Lower leg skin (tissue), 4 donors: ENCODE measurements around the gene TRIM17. TPM values are rescaled to one million over a fixed set of nuclear protein-coding genes. Genes with fewer than 3 reads are reported as not detected.
A peak's percentile ranks its signal among the peaks of the same experiment; 100 is the strongest.

Experiments used
- DNase-seq, 2 donors: peaks; one replicate each; pipeline ENCODE4 v3.0.0-alpha.2; 2019; ENCODE audit warnings: low spot score in 2 of 2
- H3K4me3 ChIP-seq: fragments of 200-600 bp; sonication (generic); 2 replicates; pipeline ENCODE4 v1.5.1; 2017; ENCODE audit warnings: mild to moderate bottlenecking, low read depth; ENCODE audit not compliant: poor library complexity, severe bottlenecking
- POLR2A ChIP-seq, 2 donors: fragments of 450-650 bp; IDR thresholded peaks; one replicate each; pipeline ENCODE4 v1.6.1; 2016 to 2017; ENCODE audit warnings: antibody characterized with exemption in 2 of 2, mild to moderate bottlenecking in 1 of 2, moderate library complexity in 1 of 2
- WGBS, 2 donors: methylation state at CpG; one replicate each; pipeline ENCODE4 v1.1.5; 2018; 5-methylcytosine and 5-hydroxymethylcytosine counted together
- intact Hi-C: fragments of 100-400 bp; cut with DNase I; formaldehyde crosslinking; loops from one replicate; pipeline ENCODE4 v1.15.0; 2023; ENCODE audit warnings: low total_unique reads
- total RNA-seq, 4 donors: library from RNA; depleted of rRNA; stranded (reverse); fragments of >200 nt; gene quantifications; one replicate each; pipeline ENCODE4 v1.1.0, GENCODE V29; 2016
- TF ChIP-seq, protein P1 (sequence below), 3 donors: fragments of 450-650 bp; IDR thresholded peaks; one replicate each; pipeline ENCODE4 v1.5.1; 2016; ENCODE audit warnings: antibody characterized with exemption in 3 of 3, mild to moderate bottlenecking in 3 of 3, moderate library complexity in 2 of 3

Gene TRIM17
- total RNA-seq, 4 donors from 2014 or later, result 0.97 to 4.2 (median 1.8) TPM

DNA sequence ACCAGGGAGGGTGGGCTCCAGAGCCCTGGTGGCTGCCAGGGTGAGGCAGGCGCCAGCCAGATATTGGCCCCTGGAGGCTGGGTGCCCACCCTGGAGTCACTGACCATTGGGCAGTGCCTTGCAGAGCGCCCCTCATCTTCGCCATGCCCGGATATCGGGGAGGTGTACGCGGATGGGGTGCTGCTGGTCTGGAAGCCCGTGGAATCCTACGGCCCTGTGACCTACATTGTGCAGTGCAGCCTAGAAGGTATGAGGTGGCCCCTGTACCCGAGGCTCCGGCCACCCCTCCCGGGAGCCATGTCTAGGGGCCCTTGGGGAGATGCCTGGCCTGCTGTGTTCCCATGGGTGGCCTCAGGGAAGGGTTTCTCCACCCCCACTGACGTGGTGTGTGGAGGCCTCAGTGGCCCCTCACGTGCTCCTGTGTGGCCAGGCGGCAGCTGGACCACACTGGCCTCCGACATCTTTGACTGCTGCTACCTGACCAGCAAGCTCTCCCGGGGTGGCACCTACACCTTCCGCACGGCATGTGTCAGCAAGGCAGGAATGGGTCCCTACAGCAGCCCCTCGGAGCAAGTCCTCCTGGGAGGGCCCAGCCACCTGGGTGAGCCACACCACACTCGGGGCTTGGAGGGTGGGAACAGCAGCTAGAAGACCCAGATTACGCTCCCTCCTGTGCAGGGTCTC, 40.9 kb downstream of the TRIM17 start:
- no peak overlapping the region for H3K4me3 ChIP-seq
- 93 to 97% methylated on average over 5 to 21 of the region's 22 CpGs for WGBS, 2 donors
- TF ChIP-seq, protein P1, sequence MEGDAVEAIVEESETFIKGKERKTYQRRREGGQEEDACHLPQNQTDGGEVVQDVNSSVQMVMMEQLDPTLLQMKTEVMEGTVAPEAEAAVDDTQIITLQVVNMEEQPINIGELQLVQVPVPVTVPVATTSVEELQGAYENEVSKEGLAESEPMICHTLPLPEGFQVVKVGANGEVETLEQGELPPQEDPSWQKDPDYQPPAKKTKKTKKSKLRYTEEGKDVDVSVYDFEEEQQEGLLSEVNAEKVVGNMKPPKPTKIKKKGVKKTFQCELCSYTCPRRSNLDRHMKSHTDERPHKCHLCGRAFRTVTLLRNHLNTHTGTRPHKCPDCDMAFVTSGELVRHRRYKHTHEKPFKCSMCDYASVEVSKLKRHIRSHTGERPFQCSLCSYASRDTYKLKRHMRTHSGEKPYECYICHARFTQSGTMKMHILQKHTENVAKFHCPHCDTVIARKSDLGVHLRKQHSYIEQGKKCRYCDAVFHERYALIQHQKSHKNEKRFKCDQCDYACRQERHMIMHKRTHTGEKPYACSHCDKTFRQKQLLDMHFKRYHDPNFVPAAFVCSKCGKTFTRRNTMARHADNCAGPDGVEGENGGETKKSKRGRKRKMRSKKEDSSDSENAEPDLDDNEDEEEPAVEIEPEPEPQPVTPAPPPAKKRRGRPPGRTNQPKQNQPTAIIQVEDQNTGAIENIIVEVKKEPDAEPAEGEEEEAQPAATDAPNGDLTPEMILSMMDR (IDR thresholded peaks at IDR 0.05), result no peak
- TF ChIP-seq POLR2A (IDR thresholded peaks at IDR 0.05), result no peak
- peak in 1 of 2 donors; percentile 83 for DNase-seq
- intact Hi-C loops, result no loop called here

DNA sequence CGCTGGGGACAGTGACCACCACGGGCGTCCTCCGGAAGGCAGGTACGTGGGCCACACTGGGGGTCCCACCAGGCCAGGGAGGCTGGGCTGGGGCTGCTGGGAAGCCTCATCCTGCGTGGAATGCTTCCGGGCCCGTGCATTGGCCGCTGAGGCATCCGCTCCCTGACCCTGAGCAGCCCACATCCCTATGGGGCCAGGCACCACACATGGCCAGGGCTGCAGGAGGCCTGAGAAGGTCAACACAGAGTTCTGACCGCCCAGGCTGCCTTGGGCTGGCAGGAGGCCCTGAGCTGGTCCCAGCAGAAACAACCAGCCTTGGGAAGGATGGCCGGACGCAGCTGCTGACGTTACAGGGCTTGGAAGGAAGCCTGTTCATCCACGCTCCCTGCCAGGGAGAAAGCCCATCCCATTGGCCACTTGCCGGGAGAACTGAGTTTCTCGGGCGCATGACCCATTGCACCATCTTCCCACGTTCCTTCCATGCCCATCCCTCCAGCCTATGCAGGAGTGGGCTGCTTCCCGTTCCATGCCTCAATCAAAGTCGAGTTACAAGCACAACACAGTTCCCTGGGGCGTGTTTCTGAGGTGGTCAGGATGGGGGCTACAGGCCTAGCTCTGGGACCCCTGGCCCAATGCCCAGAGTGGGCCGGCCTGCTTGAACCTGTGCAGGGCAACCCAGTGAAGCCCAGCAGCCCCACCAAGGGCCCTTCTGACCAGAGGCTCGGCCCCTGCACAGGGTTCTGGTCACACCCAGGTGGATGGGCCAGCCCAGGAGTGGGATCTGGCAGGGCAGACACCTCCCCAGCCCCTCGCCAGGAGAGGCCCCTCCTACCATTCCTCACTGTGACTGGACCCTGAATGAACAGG, 41.7 kb downstream of the TRIM17 start:
- no peak for TF ChIP-seq POLR2A (IDR thresholded peaks at IDR 0.05)
- TF ChIP-seq, protein P1 (IDR thresholded peaks at IDR 0.05), result no peak
- peak; percentile 71 to 95 for DNase-seq
- intact Hi-C loops, result no loop called here
- WGBS, 2 donors, result 62% methylated on average over 14 to 25 of the region's 25 CpGs
- no peak overlapping the region for H3K4me3 ChIP-seq

DNA sequence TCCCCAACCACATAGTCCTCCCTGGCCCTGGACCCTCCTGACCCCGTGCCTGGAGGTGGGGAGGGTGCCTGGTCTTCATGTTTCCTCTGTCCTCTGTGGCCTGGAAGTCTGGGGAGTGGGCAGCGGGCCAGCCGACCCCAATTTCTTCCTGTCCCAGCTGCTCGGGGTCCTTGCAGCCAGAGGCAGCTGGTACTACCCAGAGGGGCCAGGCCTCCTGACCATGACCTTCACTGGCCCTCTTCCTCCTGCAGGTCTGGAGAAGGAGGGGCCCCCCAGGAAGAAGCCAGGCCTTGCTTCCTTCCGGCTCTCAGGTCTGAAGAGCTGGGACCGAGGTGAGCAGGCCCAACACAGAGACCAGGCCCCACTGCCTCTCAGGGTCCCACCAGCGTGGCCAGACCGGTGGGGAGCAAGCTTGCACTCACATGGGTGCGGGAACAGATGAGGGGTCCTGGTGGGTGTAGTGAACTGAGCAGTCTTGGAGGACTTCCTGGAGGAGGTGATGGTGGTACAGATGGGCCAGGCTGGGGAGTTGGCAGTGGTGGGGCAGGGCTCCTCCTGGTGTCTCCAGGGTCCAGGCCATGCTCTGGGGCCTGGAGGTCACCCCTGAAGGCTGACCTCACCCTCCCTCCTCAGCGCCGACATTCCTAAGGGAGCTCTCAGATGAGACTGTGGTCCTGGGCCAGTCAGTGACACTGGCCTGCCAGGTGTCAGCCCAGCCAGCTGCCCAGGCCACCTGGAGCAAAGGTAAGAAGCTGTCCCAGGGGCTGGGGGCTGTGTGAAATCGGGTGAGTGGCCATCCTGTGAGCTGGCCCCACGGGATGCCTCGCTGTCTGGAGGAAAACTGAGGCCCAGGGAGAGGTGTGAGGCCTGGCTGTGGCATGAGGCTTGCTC, 42.7 kb downstream of the TRIM17 start:
- WGBS, 2 donors, result 86 to 90% methylated on average over 14 of the region's 14 CpGs
- DNase-seq, result peak in 1 of 2 donors; percentile 81
- no peak overlapping the region for H3K4me3 ChIP-seq
- intact Hi-C loops, result no loop called here
- no peak for TF ChIP-seq POLR2A (IDR thresholded peaks at IDR 0.05)
- TF ChIP-seq, protein P1 (IDR thresholded peaks at IDR 0.05), result no peak

DNA sequence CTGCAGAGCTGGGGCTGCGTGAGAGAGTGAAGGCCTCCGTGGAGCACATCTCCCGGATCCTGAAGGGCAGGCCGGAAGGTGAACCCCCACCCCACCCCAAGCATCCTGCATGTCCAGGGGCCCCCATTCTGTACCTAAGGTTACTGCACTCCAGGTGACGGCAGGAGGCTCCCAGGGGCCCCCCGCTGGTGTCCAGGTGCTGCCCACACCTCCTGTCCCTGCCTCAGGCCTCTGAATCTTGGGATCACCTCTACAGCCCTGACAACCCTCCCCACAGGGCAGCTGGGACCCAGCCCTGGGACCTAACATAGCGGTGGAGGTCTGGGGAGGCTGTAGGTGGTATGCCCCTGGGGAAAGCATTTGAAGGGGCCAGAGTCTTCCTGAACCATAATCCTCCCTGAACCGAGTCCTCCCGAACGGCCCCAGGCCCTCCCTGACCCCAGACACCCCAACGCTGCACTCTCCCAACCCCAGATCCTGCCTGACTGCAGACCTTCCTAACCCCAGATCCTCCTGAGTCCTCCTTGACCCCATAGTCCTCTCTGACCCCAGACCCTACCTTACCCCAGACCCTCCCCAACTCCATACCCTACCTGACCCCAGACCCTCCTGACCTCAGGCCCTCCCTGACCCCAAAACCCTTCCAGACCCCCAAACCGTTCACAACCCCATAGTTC, 43.5 kb downstream of the TRIM17 start:
- 72 to 73% methylated on average over 12 of the region's 12 CpGs for WGBS, 2 donors
- DNase-seq, result peak in 1 of 2 donors; percentile 72
- intact Hi-C loops, result no loop called here
- no peak for TF ChIP-seq POLR2A (IDR thresholded peaks at IDR 0.05)
- TF ChIP-seq, protein P1 (IDR thresholded peaks at IDR 0.05), result no peak
- no peak overlapping the region for H3K4me3 ChIP-seq
